ENCODE measurements around the gene HAP1.

- TF ChIP-seq CTCF (IDR thresholded peaks at IDR 0.05) (no peak), POLR2A (IDR thresholded peaks at IDR 0.05) (no peak), EP300 (IDR thresholded peaks at IDR 0.05) (no peak), POLR2AphosphoS5 (IDR thresholded peaks at IDR 0.05) (no peak)
Measured at GRCh38 chr17:41781404-41782110, 47.1 kb upstream of the HAP1 start.

Measured in suprapubic skin (tissue), 4 donors.